Measurements from ENCODE around the gene STX3.
"Not testable (repeated sequence)": the region's sequence is repeated elsewhere in the genome, so short reads cannot be mapped to it uniquely, and the experiment has no call there.

STX3 gene

DNA sequence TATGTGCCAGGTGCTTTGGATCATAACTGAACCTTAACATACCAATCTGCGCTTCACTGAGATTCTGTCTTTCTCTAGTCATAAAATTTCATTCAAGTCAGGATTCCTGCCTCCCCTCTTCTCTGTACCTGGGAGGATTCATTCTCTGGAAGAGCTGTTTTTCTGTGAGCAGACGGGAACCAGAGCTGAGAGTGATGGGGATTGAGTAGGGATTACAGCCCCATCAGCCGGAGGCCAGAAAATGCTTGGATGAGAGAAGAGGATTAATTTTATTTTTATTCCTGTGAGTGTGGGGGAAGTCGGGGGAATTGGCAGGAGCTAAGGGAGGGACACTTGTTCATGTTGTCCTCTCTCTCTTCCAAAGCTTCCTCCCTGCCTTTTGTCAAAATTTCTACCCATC lies 4.7 kb downstream of the STX3 start:
- no peak for DNase-seq

DNA sequence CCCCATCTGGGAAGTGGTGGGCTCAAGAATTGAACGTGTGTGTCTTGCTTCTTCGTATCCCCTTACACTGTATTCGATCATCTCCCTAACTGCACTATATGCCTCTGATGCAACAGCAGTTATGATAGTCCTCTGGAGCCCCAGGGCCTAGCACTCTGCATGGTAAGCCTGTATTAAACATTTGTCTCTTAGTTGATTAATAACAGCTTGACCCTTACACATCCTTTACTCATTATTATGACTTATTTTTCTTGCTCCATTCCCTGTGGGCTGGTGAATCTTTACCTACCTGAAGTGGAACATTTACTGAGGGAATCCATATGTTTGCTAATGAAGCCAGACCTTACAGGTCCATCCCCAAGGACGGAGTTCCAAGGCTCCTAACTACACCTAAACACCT lies 5.6 kb downstream of the STX3 start:
- no peak for DNase-seq

DNA sequence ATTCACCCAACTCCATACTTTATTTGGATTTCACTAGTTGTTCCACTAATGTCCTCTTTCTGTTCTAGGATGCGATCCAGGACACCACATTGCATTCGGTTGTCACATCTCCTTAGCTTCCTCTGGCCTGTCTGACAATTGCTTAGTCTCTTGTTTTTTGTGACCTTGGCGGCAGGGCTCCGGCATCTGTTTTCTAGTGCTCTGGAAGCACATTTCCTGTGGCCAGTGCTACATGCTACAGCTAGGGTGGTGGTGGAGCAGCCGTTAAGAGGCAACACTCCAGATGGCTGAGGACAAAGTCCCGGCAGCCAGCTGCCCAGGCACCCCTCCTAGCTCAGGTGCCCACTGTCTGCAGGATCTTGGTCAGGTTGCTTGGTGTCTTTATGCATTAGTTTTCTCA lies 6.8 kb downstream of the STX3 start:
- DNase-seq: no peak

DNA sequence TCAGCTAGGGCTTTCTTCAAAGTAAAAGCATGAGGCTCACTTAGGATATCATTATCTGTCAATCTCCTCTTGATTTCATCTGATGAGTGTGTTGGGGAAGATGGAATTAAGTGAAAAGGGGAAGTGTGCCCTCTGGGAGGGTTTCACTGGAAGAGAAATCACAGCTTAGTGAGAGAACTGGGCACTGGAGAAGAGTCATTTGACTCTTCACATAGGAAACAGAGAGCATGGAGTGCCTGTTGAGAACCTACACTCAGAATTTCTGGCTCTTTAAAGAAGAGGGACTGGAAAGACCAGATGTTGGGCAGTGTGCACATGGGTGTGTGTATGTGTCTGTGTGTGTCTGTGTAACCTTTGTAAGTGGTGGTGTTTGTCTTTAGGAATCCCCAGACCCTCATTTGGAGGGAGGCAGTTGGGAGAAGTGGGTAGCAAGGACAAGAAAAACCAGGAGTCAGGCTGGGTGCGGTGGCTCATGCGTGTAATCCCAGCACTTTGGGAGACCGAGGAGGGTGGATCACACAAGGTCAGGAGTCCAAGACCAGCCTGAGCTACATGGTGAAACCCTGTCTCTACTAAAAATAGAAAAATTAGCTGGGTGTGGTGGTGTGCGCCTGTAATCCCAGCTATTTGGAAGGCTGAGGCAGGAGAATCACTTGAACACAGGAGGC lies 10.0 kb downstream of the STX3 start:
- DNase-seq: no peak

DNA sequence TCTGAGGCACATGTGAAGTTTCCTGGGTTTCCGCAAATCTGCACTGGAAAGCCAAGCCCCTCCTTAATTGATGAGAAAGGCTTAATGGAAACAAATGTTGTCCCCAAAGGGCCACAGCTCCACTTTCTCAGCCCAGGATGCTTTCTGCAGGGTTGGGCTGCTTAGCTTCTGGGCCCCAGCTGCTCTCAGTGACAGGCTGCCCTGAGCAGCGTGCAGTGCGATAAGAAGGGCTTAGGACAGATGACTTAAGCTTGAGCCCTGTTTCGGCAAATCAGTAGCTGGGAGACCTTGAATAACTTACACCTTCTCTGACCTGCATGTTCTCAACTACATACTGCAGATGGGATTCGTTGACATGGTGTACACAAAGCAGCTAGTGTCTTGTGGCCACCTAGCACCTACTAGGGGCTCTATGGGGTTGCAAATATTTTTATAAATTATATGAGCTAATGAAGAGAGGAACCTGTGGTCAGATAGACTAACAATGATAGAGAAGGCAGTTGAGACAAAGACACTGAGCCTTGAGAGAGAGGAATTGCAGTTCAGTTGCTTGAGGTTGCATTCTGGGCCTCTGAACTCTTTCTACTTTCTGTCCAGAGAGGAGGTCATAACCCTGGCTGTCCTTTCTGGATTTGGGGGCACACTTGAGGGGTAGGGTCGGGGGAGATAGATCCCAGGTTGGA lies 11.5 kb downstream of the STX3 start:
- DNase-seq: no peak

DNA sequence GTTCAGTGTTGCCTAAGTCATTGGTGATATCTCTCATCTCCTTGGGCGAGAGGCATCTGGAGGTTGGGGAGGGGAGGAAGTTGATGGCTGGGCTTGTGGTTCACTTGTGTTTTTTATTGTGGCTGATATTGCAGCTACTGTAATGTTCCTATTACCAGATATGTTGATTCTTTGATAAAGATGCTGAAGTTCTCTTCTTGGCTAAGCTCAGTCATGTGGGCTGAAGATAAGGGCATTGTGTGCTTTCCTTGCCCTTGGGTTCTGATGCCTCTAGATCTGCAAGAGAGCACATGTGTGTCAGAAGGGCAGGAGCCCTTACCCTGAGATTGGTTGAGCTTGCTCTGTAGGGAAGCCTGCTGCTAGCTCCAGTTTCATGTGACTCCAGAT lies 12.0 kb downstream of the STX3 start:
- no peak for DNase-seq

DNA sequence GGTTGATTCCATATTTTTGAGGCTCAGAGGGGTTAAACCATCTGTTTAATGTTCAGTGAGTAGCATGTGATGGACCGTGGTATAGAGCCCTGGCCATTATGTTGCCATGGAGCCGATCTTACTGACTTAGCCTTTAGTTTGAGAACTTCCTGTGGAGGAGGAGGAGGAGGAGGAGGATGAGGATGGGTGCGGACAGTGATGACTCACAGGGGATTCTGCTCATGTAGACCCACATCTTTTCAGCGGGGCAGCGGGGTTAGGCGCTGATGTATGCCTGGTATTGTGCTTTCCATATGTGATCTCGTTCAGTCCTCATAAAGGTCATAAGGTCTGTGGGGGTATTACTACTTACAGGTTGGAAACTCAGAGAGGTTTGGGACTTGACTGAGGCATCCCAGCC lies 13.9 kb downstream of the STX3 start:
- no peak for DNase-seq

DNA sequence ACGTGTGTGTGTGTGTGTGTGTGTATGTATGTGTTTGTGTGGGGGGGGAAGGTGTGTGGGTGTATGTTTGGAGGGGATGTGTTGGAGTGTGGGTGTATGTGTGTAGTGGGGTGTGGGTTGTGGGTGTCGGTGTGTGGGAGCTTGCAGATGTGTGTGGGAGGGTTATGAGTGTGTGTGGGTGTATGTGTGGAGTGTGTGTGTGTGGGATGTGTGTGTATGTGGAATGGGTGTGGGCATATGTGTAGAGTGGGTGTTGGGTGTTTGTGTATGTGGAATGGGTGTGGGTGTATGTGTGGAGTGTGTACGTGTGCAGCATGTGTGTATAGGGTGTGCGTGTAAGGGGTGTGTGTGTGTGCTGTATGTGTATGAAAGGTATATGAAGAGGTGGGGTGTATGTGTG lies 14.7 kb downstream of the STX3 start:
- no peak for DNase-seq

DNA sequence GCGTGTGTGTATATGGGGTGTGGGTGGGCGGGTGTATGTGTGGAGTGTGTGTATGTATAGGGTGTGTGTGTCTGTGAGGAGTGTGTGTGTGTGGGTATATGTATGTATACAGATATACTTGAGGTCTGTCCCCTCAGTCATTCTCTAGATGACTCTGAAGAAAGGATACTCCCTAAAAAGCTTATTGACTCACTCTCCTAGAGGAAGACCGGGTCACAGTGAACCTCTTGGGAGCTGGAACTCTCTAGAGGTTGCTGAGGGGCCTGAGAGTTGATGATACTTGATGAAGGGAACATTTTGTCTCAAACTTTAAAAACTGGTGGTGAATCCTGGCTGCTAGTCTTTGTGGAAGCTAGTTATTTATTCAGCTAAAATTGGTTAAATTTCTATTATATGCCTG lies 15.1 kb downstream of the STX3 start:
- no peak for DNase-seq

DNA sequence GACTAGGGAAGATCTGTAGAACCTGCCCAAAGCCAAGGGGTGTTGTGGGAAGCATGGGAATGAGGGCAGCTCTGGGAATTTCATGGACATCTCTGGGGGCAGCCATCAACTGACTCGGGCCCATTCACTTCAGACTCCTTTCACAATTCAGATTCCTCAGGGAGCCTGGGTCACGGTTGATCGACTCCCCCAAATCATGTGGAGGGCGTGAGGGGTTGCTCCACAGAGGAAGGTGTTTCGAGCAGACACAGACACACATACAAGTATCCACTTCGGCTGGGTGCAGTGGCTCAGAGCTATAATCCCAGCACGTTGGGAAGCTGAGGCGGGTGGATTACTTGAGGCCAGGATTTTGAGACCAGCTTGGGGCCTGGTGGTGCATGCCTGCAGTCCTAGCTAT lies 15.7 kb downstream of the STX3 start:
- DNase-seq: no peak

DNA sequence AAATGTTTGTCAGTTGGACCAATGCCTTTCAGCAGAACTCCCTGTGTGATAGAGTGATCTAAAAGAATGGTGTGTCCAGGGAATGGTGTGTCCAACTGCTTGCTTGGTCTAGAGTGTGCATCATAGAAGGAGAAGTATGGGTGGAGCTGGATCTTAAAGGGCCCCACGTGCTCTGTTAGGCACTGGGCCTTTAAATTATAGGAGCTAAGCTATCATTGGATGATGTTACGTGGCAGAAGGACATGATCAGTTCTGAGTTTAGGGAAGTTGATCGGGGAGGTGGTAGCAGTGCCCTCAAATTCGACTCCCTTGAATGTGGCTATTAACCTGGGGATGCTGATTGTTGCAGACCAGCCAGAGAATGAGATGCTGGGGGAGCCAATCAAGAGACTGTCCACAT lies 16.4 kb downstream of the STX3 start:
- DNase-seq: no peak

DNA sequence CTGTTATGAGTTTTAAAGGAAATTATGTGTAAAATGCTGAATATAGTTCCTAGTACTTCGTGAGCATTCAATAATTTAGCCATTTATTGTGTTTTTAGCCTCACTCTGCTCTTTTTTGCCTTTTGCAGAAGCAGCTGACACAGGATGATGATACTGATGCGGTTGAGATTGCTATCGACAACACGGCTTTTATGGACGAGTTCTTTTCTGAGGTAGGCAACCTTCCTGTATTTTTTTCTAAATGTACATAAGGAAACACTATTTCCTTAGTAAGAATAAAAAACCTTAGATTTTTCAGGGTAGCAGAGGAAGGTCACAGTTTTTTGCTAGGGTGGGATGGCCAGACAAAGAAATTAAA lies 17.9 kb downstream of the STX3 start:
- DNase-seq: no peak

DNA sequence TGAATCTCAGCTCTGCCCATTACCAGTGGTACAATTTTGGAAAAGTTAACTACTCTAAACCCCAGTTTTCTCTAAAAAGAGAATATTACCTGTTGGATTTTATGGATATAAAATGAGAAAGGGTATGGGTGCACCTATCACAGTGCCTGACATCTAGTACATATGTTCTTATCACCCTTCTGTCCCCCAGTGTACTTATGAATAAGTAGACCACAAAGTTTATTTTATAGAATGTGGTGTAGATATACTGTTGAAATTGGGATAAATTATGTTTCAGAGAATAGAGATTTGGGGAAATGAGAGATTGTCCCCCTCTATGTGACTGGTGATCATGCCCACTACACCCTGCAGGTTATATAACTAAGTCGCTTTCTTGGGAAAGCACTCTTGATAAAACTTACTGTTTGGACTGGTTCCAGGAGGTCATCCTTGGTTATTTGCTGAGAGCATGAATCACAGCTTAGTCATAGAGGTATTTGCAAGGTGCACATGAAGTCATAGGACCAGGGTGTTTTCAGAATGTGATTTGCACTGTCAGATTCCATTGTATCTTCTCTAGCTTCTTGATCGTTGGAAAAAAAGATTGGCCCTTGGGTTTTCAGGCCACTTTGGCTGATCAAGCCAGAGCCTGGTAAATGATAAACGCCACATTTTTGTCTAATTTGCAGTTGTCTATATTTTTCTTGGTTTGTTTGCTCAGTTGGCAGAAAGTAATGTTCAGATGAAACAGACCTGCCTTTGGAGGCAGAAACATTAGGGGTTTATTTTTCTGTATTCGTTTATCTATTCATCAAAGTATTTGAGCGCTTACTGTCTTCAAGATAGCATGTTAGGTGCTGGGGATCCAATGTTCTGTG lies 21.3 kb downstream of the STX3 start:
- DNase-seq: no peak

DNA sequence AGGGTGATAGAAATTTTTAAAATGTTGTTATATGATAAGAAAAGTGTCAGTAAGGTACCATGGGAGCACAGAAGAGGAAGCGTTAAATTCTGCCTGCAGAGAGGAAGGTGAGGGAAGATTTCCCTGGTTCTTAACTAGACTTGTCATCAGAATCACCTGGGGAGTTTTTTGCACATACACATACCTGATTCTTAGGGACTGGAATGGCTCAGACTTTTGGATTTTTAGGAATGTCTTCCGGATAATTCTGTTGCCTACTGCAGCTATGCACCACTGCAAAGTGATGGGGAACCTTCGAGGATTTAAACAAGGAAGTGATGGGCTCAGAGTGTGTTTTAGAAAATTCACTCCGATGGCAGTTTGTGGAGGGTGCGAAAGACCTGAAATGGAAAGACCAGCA lies 21.9 kb downstream of the STX3 start:
- DNase-seq: no peak

DNA sequence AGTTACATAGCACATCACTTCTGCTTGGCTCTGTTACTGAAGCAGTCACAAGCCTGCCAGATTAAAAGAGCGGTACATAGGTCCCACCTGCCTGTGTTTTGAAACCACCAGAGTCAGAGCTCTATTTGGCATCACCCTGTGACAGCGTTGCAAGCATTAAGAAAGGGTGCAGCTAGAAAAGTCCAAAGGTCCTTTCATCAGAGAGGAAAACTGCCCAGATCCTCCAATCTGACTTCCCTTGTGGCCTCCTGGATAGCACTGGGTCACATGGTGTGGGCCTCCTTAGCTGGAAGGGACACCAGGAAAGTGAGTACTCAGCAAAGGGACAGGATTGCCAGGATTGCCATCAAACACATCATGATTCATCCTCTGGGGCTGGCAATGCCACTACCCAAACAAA lies 22.9 kb downstream of the STX3 start:
- no peak for DNase-seq

DNA sequence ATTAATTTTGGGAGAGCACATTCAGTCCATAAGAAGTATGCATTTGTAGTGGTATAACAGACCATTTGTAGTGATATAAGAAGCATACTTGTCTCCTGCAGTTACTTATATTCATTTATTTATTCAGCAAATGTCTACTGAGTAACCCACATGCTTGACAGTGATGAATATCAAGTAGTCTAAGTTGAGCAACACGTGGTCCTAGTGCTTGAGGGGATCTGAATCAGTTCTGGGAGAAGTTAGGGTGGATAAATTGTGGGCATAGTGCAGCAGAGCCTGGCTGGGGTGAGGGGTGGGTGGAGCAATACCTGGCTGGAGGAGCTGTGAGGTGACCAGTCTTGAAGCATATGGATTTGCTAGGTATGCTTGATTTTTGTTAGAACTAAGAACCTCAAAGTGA lies 24.3 kb downstream of the STX3 start:
- no peak for DNase-seq

DNA sequence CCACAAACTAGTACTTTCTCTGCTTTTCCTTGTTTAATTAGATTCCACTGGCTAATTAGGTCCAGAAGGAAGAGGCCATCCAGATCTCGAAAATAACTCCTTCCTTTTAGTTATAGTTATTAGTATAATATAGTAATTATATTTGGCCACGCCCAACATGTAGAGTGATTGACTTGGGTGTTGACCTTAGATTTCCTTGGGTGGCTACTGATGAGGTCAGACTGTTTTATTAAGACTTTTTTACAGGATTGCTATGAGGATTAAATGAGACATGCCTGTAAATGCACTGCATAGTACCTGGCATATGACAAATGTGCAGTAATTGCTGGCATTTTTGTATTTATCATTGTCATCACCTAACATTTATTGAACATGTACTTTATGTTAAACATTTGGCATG lies 26.9 kb downstream of the STX3 start:
- DNase-seq: no peak

DNA sequence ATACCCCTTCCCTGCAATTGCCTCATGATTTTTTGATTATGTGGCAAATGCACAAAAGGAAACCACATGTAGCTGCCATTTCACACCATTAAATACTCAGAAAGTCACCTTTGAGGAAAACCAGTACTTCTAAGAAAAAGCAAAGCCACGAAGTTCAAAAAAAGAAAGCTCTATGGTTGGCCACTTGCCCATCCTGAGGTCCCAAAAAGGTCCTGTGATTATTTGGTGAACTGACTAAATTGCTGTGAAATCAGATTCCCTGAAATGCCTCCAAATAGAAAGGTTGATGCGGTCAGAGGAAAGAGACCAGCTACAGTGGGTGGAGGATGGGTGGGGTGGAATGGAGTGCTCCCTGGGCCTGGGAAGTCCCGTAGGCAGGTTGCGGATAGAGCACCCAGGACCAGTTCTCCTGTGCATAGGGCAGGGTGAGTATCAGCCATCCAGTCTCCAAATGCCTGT lies 28.5 kb downstream of the STX3 start:
- no peak for DNase-seq

DNA sequence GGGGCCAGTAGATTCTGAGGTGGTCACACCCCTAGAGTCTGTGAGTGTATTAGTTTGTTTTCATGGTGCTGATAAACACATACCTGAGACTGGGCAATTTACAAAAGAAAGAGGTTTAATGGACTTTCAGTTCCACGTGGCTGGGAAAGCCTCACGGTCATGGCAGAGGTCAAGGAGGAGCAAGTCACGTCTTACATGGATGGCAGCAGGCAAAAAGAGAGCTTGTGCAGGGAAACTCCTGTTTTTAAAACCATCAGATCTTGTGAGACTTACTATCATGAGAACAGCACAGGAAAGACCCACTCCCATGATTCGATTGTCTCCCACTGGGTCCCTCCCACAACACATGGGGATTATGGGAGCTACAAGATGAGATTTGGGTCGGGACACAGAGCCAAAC lies 29.3 kb downstream of the STX3 start:
- DNase-seq: not testable (repeated sequence)

DNA sequence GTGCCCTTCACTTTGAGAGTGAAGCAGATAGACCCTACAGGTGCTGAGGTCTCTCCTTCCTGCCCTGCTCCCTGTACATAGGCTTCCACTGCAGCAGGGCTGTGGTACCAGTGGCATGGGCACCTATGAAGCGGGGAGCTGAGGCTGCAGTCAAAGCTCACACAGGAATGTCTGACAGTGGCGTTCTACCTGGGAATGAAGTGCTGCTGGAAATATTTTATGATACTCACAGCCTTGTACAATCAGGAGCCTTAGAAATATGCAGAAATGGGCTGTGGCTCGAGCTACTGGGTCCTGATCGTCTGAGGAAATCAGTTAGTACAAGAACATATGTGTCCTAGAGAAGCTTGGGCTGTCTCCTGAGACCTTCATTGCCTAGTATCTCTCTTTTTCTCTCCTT lies 30.6 kb downstream of the STX3 start:
- no peak for DNase-seq

DNA sequence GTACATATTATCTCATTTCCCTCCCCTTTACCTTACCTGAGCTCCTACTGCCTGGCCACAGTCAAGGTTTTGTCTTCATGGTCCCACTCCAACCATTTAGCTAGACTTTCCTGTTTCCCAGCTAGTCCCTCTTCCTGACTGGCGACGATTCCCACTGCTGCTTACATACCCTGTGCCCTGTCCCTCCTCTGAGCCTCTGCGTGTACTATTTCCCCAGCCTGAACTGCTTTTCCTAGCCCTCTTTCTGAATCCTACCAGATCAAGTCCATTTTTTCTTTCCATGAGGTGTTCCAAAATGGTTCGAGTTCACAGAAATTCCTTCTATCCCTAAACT lies 32.0 kb downstream of the STX3 start:
- no peak for DNase-seq

DNA sequence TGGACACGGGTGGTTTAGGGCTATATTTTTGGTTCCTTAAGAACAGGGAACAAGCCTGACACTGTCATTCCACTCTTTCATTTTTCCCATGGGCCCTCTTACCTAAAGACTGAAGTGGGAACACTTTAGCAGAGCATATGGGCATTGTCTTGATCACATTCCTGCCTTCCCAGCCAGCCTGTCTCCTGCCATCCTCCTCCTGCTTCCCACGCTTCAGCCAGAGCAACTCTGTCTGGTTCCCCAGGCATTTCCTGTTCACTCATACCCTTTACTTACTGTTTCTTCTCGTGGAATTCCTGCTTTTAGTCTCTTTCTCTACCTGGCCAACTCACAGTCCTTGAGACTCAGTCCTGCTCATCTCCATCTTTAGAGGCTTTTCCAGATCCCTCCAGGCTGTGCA lies 32.6 kb downstream of the STX3 start:
- DNase-seq: no peak

DNA sequence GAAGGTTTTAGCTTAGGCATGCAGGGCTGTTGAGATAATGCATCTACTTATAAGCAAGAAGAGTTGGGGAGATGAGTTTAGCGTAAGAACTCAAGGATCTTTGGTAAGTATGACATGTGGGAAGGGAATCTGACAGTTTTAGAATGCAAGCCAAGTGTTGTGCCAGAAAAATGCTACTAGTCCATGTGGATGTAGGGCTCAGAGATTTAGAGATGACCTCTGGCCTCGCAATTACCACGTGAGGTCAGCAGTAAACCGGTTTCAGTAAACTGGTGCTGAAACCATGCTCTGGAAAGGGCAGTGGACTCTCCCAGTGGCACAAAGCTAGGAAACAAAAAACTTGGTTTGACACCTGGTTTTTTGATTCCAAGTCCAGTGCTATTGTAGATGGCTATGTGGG lies 36.5 kb downstream of the STX3 start:
- no peak for DNase-seq

DNA sequence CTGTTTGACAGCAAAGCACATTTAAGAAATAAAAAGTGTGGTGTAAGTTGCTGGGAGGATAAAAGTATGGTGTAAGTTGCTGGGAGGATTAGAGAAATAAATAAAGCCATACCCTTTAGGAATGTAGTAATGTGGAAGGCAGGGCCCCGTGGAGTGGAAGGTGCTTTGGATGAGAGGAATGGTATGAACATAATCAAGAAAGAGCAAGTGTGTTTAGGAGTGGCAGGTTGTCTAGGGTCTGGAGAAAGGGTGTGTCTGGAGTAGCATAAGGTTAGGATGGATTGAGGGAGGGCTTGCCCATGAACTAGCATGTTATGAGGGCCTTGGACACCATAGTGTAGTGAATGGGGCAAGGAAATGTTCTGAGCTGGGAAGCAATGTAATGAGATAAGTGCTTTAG lies 37.3 kb downstream of the STX3 start:
- DNase-seq: no peak
